Ovary (tissue), 9 donors: ENCODE measurements around the gene ZG16. TPM values are rescaled to one million over a fixed set of nuclear protein-coding genes. Genes with fewer than 3 reads are reported as not detected.

ENCODE experiments used
- polyA plus RNA-seq, 2 donors: library from polyadenylated mRNA; stranded (reverse); fragments of 200-250 nt in 1 of 2; fragments of 350-450 nt in 1 of 2; fragmentation: Illumina TruSeq in 1 of 2; extraction: RNeasy Lipid Tissue Mini Kit (QIAGEN cat#74804) in 1 of 2; gene quantifications; one replicate each; pipeline ENCODE4 v1.2.3, GENCODE V29; 2013 to 2014
- small RNA-seq: library from RNA; depleted of rRNA; stranded (forward); fragments of <200 nt; gene quantifications from one replicate; pipeline ENCODE3, GENCODE V24; 2016
- total RNA-seq, 7 donors: library from RNA; depleted of rRNA in 2 of 7; stranded (reverse); fragments of >200 nt in 2 of 7; fragmentation: NEBNext Ultra II Directional in 3 of 7; extraction: Animal tissue kit (Norgen Biotek cat#: 25700) in 3 of 7; gene quantifications; one replicate each; pipeline versions ENCODE4 v1.1.0 to v1.2.4, GENCODE V29; 2016 to 2023
- donor health status: DM: no; HTN: no; CAD: no; lungs with moderate emphysema.
- donor health status: DM: no; HTN: no; CAD: no.
- donor health status: Bipolar disorder and iron deficiency.
- donor health status: DM: yes; HTN: yes; CAD: no.
- donor health status: DM: no; HTN: no; CAD: no.
- donor health status: DM: yes; HTN: yes; CAD: no.

The ZG16 gene
- total and polyA plus RNA-seq, 9 donors = 0.07 to 0.48 (median 0.15) TPM; not detected in 6

Small RNA genes lying within 50 kb of the gene (small RNA-seq; reads per million reads assigned to genes)
- not detected for gene AC009133.6
- gene AC120114.4 = not detected

Other genes with a start within 250 kb of the ZG16 start
- 1 to 10 TPM in 3 of 7 donors, under 1 TPM in 4; 0.60 to 2.3 (median 0.88) TPM for gene SPN, start 115.0 kb upstream of the ZG16 start, total RNA-seq
- 1 to 10 TPM in 1 of 2 donors, under 1 TPM in 1; 0.42 to 5.1 TPM for gene SPN, start 115.0 kb upstream of the ZG16 start, polyA plus RNA-seq
- 10 to 100 TPM; 31.8 to 67.9 (median 43.1) TPM for gene QPRT, start 99.1 kb upstream of the ZG16 start, total RNA-seq
- gene QPRT, start 99.1 kb upstream of the ZG16 start, polyA plus RNA-seq = 10 to 100 TPM; 21.4 to 47.7 TPM
- under 1 TPM; 0.12 to 0.72 (median 0.30) TPM for gene C16orf54, start 32.3 kb upstream of the ZG16 start, total RNA-seq
- 1 to 10 TPM in 1 of 2 donors, under 1 TPM in 1; 0.16 to 1.7 TPM for gene C16orf54, start 32.3 kb upstream of the ZG16 start, polyA plus RNA-seq
- 10 to 100 TPM; 15.9 to 31.0 (median 20.7) TPM for gene KIF22, start 12.5 kb downstream of the ZG16 start, total RNA-seq
- gene KIF22, start 12.5 kb downstream of the ZG16 start, polyA plus RNA-seq = 10 to 100 TPM; 14.4 to 30.6 TPM
- 100 to 1,000 TPM in 5 of 7 donors, 10 to 100 TPM in 2; 50.6 to 256 (median 192) TPM for gene MAZ, start 28.3 kb downstream of the ZG16 start, total RNA-seq
- gene MAZ, start 28.3 kb downstream of the ZG16 start, polyA plus RNA-seq = 100 to 1,000 TPM; 105 to 152 TPM
- 10 to 100 TPM; 26.0 to 64.5 (median 36.0) TPM for gene PRRT2, start 33.9 kb downstream of the ZG16 start, total RNA-seq
- 10 to 100 TPM in 1 of 2 donors, 1 to 10 TPM in 1; 6.3 to 28.6 TPM for gene PRRT2, start 33.9 kb downstream of the ZG16 start, polyA plus RNA-seq
- gene PAGR1, start 37.9 kb downstream of the ZG16 start, total RNA-seq = 10 to 100 TPM; 41.3 to 83.6 (median 66.6) TPM
- 10 to 100 TPM; 13.9 to 63.3 TPM for gene PAGR1, start 37.9 kb downstream of the ZG16 start, polyA plus RNA-seq
- gene MVP, start 42.2 kb downstream of the ZG16 start, total RNA-seq = 100 to 1,000 TPM in 6 of 7 donors, 10 to 100 TPM in 1; 74.2 to 191 (median 138) TPM
- gene MVP, start 42.2 kb downstream of the ZG16 start, polyA plus RNA-seq = 10 to 100 TPM; 56.4 to 93.3 TPM
- 100 to 1,000 TPM in 4 of 7 donors, 10 to 100 TPM in 3; 88.2 to 121 (median 110) TPM for gene CDIPT, start 85.0 kb downstream of the ZG16 start, total RNA-seq
- 100 to 1,000 TPM in 1 of 2 donors, 10 to 100 TPM in 1; 47.6 to 145 TPM for gene CDIPT, start 85.0 kb downstream of the ZG16 start, polyA plus RNA-seq
- gene SEZ6L2, start 121.3 kb downstream of the ZG16 start, total RNA-seq = 10 to 100 TPM in 1 of 7 donors, 1 to 10 TPM in 5, under 1 TPM in 1; 0.73 to 13.3 (median 3.1) TPM
- gene SEZ6L2, start 121.3 kb downstream of the ZG16 start, polyA plus RNA-seq = 1 to 10 TPM; 2.9 to 5.1 TPM
- 1 to 10 TPM in 5 of 7 donors, under 1 TPM in 1, not detected in 1; 0.53 to 7.8 (median 1.6) TPM for gene ASPHD1, start 122.2 kb downstream of the ZG16 start, total RNA-seq
- 1 to 10 TPM in 1 of 2 donors, under 1 TPM in 1; 0.38 to 1.1 TPM for gene ASPHD1, start 122.2 kb downstream of the ZG16 start, polyA plus RNA-seq
- gene KCTD13, start 148.0 kb downstream of the ZG16 start, total RNA-seq = 10 to 100 TPM; 18.4 to 36.8 (median 25.5) TPM
- 10 to 100 TPM in 1 of 2 donors, 1 to 10 TPM in 1; 7.0 to 16.3 TPM for gene KCTD13, start 148.0 kb downstream of the ZG16 start, polyA plus RNA-seq
- 100 to 1,000 TPM in 3 of 7 donors, 10 to 100 TPM in 4; 81.3 to 143 (median 87.4) TPM for gene TMEM219, start 183.8 kb downstream of the ZG16 start, total RNA-seq
- 100 to 1,000 TPM in 1 of 2 donors, 10 to 100 TPM in 1; 84.1 to 124 TPM for gene TMEM219, start 183.8 kb downstream of the ZG16 start, polyA plus RNA-seq
- gene TAOK2, start 195.6 kb downstream of the ZG16 start, total RNA-seq = 10 to 100 TPM; 24.8 to 54.0 (median 43.9) TPM
- gene TAOK2, start 195.6 kb downstream of the ZG16 start, polyA plus RNA-seq = 10 to 100 TPM; 19.4 to 33.2 TPM
- 10 to 100 TPM; 11.8 to 22.7 (median 17.1) TPM for gene HIRIP3, start 217.4 kb downstream of the ZG16 start, total RNA-seq
- 10 to 100 TPM; 15.8 to 19.0 TPM for gene HIRIP3, start 217.4 kb downstream of the ZG16 start, polyA plus RNA-seq
- 10 to 100 TPM; 23.8 to 71.1 (median 55.5) TPM for gene INO80E, start 218.0 kb downstream of the ZG16 start, total RNA-seq
- 10 to 100 TPM; 38.8 to 81.6 TPM for gene INO80E, start 218.0 kb downstream of the ZG16 start, polyA plus RNA-seq
- 1 to 10 TPM; 1.4 to 7.2 (median 4.7) TPM for gene DOC2A, start 232.8 kb downstream of the ZG16 start, total RNA-seq
- 1 to 10 TPM; 1.5 to 3.2 TPM for gene DOC2A, start 232.8 kb downstream of the ZG16 start, polyA plus RNA-seq
- gene C16orf92, start 244.9 kb downstream of the ZG16 start, total RNA-seq = not detected
- gene C16orf92, start 244.9 kb downstream of the ZG16 start, polyA plus RNA-seq = not detected